NCI-H2227 (cell line): ENCODE data around the gene CACNG4.

Experiments
- DNase-seq: peaks from one replicate; lab custom pipeline; 2025; ENCODE audit not compliant: unreplicated experiment; lab: John Stamatoyannopoulos, UW

The CACNG4 gene

GRCh38 chr17:67055811-67056745 is 91.6 kb downstream of the CACNG4 start:
- no peak for DNase-seq

GRCh38 chr17:67056746-67057490 is 92.4 kb downstream of the CACNG4 start:
- no peak for DNase-seq

GRCh38 chr17:67058036-67058435 is 93.5 kb downstream of the CACNG4 start:
- no peak for DNase-seq

GRCh38 chr17:67059372-67059771 is 94.9 kb downstream of the CACNG4 start:
- DNase-seq: no peak

GRCh38 chr17:67063141-67063540 is 98.6 kb downstream of the CACNG4 start:
- no peak for DNase-seq

- no peak for DNase-seq
Measured at GRCh38 chr17:67066717-67067116, 102.2 kb downstream of the CACNG4 start.

GRCh38 chr17:67067571-67068482 is 103.3 kb downstream of the CACNG4 start:
- no peak for DNase-seq

- peak; percentile 59 for DNase-seq
Measured at GRCh38 chr17:67068999-67069398, 104.5 kb downstream of the CACNG4 start.

GRCh38 chr17:67069603-67070136 is 105.2 kb downstream of the CACNG4 start:
- peak; percentile 58 for DNase-seq

- no peak for DNase-seq
Measured at GRCh38 chr17:67071595-67071994, 107.1 kb downstream of the CACNG4 start.

GRCh38 chr17:67072885-67073284 is 108.4 kb downstream of the CACNG4 start:
- DNase-seq: no peak

- no peak for DNase-seq
Measured at GRCh38 chr17:67074781-67075180, 110.3 kb downstream of the CACNG4 start.

- DNase-seq: no peak
Measured at GRCh38 chr17:67076290-67076689, 111.8 kb downstream of the CACNG4 start.

- DNase-seq: no peak
Measured at GRCh38 chr17:67078292-67078691, 113.8 kb downstream of the CACNG4 start.

- DNase-seq: no peak
Measured at GRCh38 chr17:67079491-67079890, 115.0 kb downstream of the CACNG4 start.

GRCh38 chr17:67080804-67081203 is 116.3 kb downstream of the CACNG4 start:
- DNase-seq: no peak

GRCh38 chr17:67082107-67082506 is 117.6 kb downstream of the CACNG4 start:
- no peak for DNase-seq
